PC-9 (cell line): ENCODE results near the gene TTLL8. TPM values are rescaled to one million over a fixed set of nuclear protein-coding genes. Genes with fewer than 3 reads are reported as not detected.

Experiments
- BruUV-seq: library from RNA; stranded (reverse); fragments of 400-500 nt; replicated peaks from 2 replicates; lab custom pipeline; 2021; lab: Mats Ljungman, UMichigan
- CTCF ChIA-PET: fragments of 300-600 bp; sonication (Branson Sonifier 250); formaldehyde crosslinking; loops from one replicate; lab custom pipeline; 2022; ENCODE audit warnings: antibody characterized with exemption; lab: Charles Lee
- POLR2A ChIA-PET: fragments of 300-600 bp; sonication (Branson Sonifier 250); formaldehyde crosslinking; loops from one replicate; lab custom pipeline; 2022; ENCODE audit warnings: antibody characterized with exemption; ENCODE audit not compliant: unreplicated experiment; lab: Charles Lee
- DNase-seq, 2 experiments: peaks; one replicate each; pipeline versions ENCODE4 v3.0.0 to v3.0.0-alpha.2; 2015 to 2022; ENCODE audit warnings: mixed read lengths in 1 of 2
- H2AFZ ChIP-seq: fragments of 200-600 bp; sonication (generic); 2 replicates; pipeline ENCODE4 v1.8.1; 2017; ENCODE audit warnings: antibody characterized with exemption
- H3F3A ChIP-seq: fragments of 200-600 bp; sonication (generic); 2 replicates; pipeline ENCODE4 v1.8.1; 2017; ENCODE audit warnings: antibody characterized with exemption, mild to moderate bottlenecking, low read depth; ENCODE audit not compliant: insufficient read depth
- H3K27ac ChIP-seq: fragments of 200-600 bp; sonication (generic); 2 replicates; pipeline ENCODE4 v1.6.1; 2016; ENCODE audit warnings: mixed run types
- H3K27me3 ChIP-seq: fragments of 200-600 bp; sonication (generic); 2 replicates; pipeline ENCODE4 v1.6.1; 2016; ENCODE audit warnings: low read depth, mixed run types; ENCODE audit not compliant: insufficient read depth
- H3K36me3 ChIP-seq: fragments of 200-600 bp; sonication (generic); 2 replicates; pipeline ENCODE4 v1.6.1; 2016; ENCODE audit warnings: low read depth, mixed run types
- H3K4me1 ChIP-seq: fragments of 200-600 bp; sonication (generic); replicated peaks from 2 replicates; pipeline ENCODE4 v1.6.1; 2016; ENCODE audit warnings: mixed run types; ENCODE audit not compliant: insufficient read depth
- H3K4me2 ChIP-seq: fragments of 200-600 bp; sonication (generic); 2 replicates; pipeline ENCODE4 v1.6.1; 2017; ENCODE audit warnings: mixed run types
- H3K4me3 ChIP-seq: fragments of 200-600 bp; sonication (generic); 2 replicates; pipeline ENCODE4 v1.6.1; 2016; ENCODE audit warnings: mixed run types
- H3K79me2 ChIP-seq: fragments of 200-600 bp; sonication (generic); 2 replicates; pipeline ENCODE4 v1.6.1; 2017; ENCODE audit warnings: low read depth, mixed run types
- H3K9me2 ChIP-seq: fragments of 200-600 bp; sonication (generic); 2 replicates; pipeline ENCODE4 v1.8.1; 2017; ENCODE audit warnings: mild to moderate bottlenecking; ENCODE audit not compliant: insufficient read depth
- H3K9me3 ChIP-seq: fragments of 200-600 bp; sonication (generic); 2 replicates; pipeline ENCODE4 v1.8.1; 2016; ENCODE audit warnings: low read depth; ENCODE audit not compliant: insufficient read depth
- H4K20me1 ChIP-seq: fragments of 200-600 bp; sonication (generic); 2 replicates; pipeline ENCODE4 v1.8.1; 2017; ENCODE audit not compliant: insufficient read depth
- CTCF ChIP-seq: fragments of 200-600 bp; sonication (generic); conservative IDR thresholded peaks from 2 replicates; pipeline ENCODE4 v1.6.1; 2017; ENCODE audit warnings: mixed run types, antibody characterized with exemption, mild to moderate bottlenecking, moderate library complexity
- EZH2 ChIP-seq: fragments of 200-600 bp; sonication (generic); IDR thresholded peaks from 2 replicates; pipeline ENCODE4 v1.8.0; 2017; ENCODE audit warnings: antibody characterized with exemption, low read depth
- intact Hi-C: fragments of 100-400 bp; cut with micrococcal nuclease; formaldehyde crosslinking; loops from one replicate; pipeline ENCODE4 v1.10.0; 2022; ENCODE audit not compliant: unreplicated experiment
- total RNA-seq: library from RNA; stranded (reverse); gene quantifications from 2 replicates; pipeline ENCODE4 v1.2.3, GENCODE V29; 2021

The TTLL8 gene
- total RNA-seq, 1 experiment from 2014 or later: not detected

DNA sequence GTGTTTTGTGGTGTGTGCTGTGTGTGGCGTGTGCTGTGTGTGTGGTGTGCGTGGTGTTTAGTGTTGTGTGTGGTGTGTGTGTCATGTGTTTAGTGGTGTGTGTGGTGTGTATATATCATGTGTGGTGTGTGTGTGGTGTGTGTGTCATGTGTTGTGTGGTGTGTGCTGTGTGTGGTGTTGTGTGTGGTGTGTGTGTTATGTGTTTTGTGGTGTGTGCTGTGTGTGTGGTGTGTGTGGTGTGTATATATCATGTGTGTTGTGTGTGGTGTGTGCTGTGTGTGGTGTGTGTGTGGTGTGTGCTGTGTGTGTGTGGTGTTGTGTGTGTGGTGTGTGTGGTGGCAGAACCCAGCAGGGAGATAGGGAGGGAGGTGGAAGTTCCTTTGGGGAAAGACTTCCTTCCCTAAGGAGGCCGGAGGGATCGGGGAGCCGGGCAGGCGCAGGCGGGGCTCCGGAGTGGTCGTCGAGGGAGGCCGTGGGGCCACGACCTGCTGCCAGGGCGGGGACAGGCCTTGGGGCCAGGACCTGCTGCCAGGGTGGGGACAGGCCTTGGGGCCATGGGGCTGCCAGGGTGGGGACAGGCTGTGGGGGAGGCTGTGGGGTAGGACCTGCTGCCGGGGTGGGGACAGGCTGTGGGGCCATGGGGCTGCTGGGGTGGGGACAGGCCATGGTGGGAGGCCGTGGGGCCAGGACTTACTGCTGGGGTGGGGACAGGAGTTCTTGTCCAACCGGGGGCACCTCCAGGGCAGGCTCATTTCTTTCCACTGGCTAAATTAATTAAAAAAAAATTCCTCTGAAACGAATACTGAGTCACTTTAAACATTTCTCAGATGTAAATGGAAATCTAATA lies 82.3 kb downstream of the TTLL8 start:
- intact Hi-C loops: no loop called here

GRCh38 chr22:49973018-49973961 lies 84.8 kb downstream of the TTLL8 start:
- no peak overlapping the region for H2AFZ ChIP-seq
- H3K4me3 ChIP-seq: no peak overlapping the region
- no peak overlapping the region for H3K27ac ChIP-seq
- ChIA-PET POLR2A (no interaction called here), CTCF (no interaction called here)
- H3K9me3 ChIP-seq: no peaks in the 10 kb centered on the region; the same call in 1 of the 2 replicates
- no peak for DNase-seq
- no peak overlapping the region for H3K4me2 ChIP-seq
- H3K79me2 ChIP-seq: no peaks in the 10 kb centered on the region
- BruUV-seq: no TSS peak
- no peaks in the 10 kb centered on the region for H3K36me3 ChIP-seq
- no peak for TF ChIP-seq CTCF
- TF ChIP-seq EZH2: no peak
- intact Hi-C loops: no loop called here
- no peaks in the 10 kb centered on the region for H4K20me1 ChIP-seq
- no peaks in the 10 kb centered on the region for H3K27me3 ChIP-seq
- H3K4me1 ChIP-seq: peaks cover 13% of the 10 kb centered on the region
- H3F3A ChIP-seq: peaks cover 34% of the 10 kb centered on the region
- H3K9me2 ChIP-seq: no peaks in the 10 kb centered on the region

More for the DNA sequence above, 82.3 kb downstream of the TTLL8 start:
- H3K9me2 ChIP-seq: no peaks in the 10 kb centered on the region
- no peaks in the 10 kb centered on the region for H4K20me1 ChIP-seq
- H3K36me3 ChIP-seq: no peaks in the 10 kb centered on the region
- H3K4me3 ChIP-seq: no peak overlapping the region
- CTCF ChIA-PET: no interaction called here
- H3K27ac ChIP-seq: no peak overlapping the region
- H3F3A ChIP-seq: peaks cover 29% of the 10 kb centered on the region
- H2AFZ ChIP-seq: no peak overlapping the region
- DNase-seq: peak in 1 of 2 experiments; percentile 52
- TF ChIP-seq EZH2 (no peak), CTCF (no peak)
- H3K4me2 ChIP-seq: no peak overlapping the region
- POLR2A ChIA-PET: no interaction called here
- H3K27me3 ChIP-seq: no peaks in the 10 kb centered on the region
- peaks cover 6% of the 10 kb centered on the region; the same call in 1 of the 2 replicates for H3K4me1 ChIP-seq
- H3K79me2 ChIP-seq: no peaks in the 10 kb centered on the region
- peaks cover 7% of the 10 kb centered on the region; the same call in 1 of the 2 replicates for H3K9me3 ChIP-seq
- BruUV-seq: no TSS peak
